Measurements from ENCODE around the gene FBXW7. TPM values are rescaled to one million over a fixed set of nuclear protein-coding genes. Genes with fewer than 3 reads are reported as not detected.

Gene FBXW7
- total and polyA plus RNA-seq, 2 donors from 2014 or later = 5.5 to 64.0 TPM

DNA sequence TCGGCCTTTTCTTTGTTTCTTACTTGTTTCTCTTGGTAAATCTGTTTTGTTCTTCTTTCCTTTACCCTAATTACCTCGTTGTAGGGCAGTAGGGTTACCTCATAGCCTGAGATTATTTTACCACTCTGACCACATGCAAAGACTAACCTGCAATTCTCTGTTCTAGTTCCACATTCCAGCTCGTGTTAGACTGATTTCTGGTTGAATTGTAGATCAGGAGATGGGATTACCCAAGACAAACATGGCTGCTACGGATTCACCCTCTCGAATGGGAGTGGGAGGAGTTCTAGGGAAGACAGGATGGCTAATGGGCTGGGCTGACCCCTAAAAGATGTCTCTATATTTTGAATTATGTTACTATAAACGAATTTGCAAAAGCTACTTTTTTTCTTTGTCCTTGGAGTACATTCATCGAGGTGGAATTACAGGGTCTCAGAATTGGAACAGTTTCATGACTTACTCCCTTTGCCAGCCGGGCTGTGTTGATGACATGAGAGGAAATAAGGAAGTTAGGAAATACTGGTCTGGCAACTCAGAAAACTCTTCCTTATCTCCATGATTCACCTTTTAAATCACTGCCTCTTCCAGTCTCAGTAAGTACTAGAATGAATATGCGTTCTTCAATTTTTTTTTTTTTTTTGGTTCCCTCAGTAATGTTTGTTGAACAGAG, 36.7 kb upstream of the FBXW7 start:
- Histone ChIP-seq H3K9me3 (ENCODE audit: control insufficient read depth in 2 of 3, insufficient read depth in 1 of 3, low read length in 3 of 3) (no peaks in the 10 kb centered on the region), H3K4me3 (ENCODE audit: low read length in 3 of 3) (no peak overlapping the region), H3K36me3 (ENCODE audit: control insufficient read depth in 2 of 3, insufficient read depth in 3 of 3, low read length in 3 of 3) (no peaks in the 10 kb centered on the region), H3K27ac (ENCODE audit: low read depth in 2 of 2, low read length in 2 of 2) (no peak overlapping the region), H3K4me1 (ENCODE audit: control insufficient read depth in 2 of 3, insufficient read depth in 2 of 3, low read depth in 1 of 3, low read length in 3 of 3) (no peaks in the 10 kb centered on the region), H3K9ac (ENCODE audit: low read length in 3 of 3) (no peak overlapping the region), H3K27me3 (ENCODE audit: control insufficient read depth, insufficient read depth, low read length) (no peaks in the 10 kb centered on the region)
- TF ChIP-seq, protein P1, sequence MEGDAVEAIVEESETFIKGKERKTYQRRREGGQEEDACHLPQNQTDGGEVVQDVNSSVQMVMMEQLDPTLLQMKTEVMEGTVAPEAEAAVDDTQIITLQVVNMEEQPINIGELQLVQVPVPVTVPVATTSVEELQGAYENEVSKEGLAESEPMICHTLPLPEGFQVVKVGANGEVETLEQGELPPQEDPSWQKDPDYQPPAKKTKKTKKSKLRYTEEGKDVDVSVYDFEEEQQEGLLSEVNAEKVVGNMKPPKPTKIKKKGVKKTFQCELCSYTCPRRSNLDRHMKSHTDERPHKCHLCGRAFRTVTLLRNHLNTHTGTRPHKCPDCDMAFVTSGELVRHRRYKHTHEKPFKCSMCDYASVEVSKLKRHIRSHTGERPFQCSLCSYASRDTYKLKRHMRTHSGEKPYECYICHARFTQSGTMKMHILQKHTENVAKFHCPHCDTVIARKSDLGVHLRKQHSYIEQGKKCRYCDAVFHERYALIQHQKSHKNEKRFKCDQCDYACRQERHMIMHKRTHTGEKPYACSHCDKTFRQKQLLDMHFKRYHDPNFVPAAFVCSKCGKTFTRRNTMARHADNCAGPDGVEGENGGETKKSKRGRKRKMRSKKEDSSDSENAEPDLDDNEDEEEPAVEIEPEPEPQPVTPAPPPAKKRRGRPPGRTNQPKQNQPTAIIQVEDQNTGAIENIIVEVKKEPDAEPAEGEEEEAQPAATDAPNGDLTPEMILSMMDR (IDR thresholded peaks at IDR 0.05; ENCODE audit: borderline replicate concordance, extremely low read depth, insufficient read depth) = no peak
- intact Hi-C loops (cut with DNase I) = no loop called here
- DNase-seq (no peak), FAIRE-seq (no peak)

- no peak overlapping the region for H3K27ac ChIP-seq (ENCODE audit: low read depth in 2 of 2, low read length in 2 of 2)
- intact Hi-C loops (cut with DNase I) = no loop called here
- DNase-seq = no peak
- H3K27me3 ChIP-seq (ENCODE audit: control insufficient read depth, insufficient read depth, low read length) = no peaks in the 10 kb centered on the region
- H3K4me1 ChIP-seq (ENCODE audit: control insufficient read depth in 2 of 3, insufficient read depth in 2 of 3, low read depth in 1 of 3, low read length in 3 of 3) = no peaks in the 10 kb centered on the region
- no peaks in the 10 kb centered on the region for H3K9me3 ChIP-seq (ENCODE audit: control insufficient read depth in 2 of 3, insufficient read depth in 1 of 3, low read length in 3 of 3)
- H3K36me3 ChIP-seq (ENCODE audit: control insufficient read depth in 2 of 3, insufficient read depth in 3 of 3, low read length in 3 of 3) = no peaks in the 10 kb centered on the region
- FAIRE-seq = no peak
- TF ChIP-seq, protein P1 (IDR thresholded peaks at IDR 0.05; ENCODE audit: borderline replicate concordance, extremely low read depth, insufficient read depth) = no peak
- H3K4me3 ChIP-seq (ENCODE audit: low read length in 3 of 3) = no peak overlapping the region
- no peak overlapping the region for H3K9ac ChIP-seq (ENCODE audit: low read length in 3 of 3)
Observed at GRCh38 chr4:152571770-152572169, 35.9 kb upstream of the FBXW7 start.

GRCh38 chr4:152571296-152571695, 35.4 kb upstream of the FBXW7 start:
- TF ChIP-seq, protein P1 (IDR thresholded peaks at IDR 0.05; ENCODE audit: borderline replicate concordance, extremely low read depth, insufficient read depth) = no peak
- Histone ChIP-seq H3K27me3 (ENCODE audit: control insufficient read depth, insufficient read depth, low read length) (no peaks in the 10 kb centered on the region), H3K9me3 (ENCODE audit: control insufficient read depth in 2 of 3, insufficient read depth in 1 of 3, low read length in 3 of 3) (no peaks in the 10 kb centered on the region), H3K9ac (ENCODE audit: low read length in 3 of 3) (no peak overlapping the region), H3K36me3 (ENCODE audit: control insufficient read depth in 2 of 3, insufficient read depth in 3 of 3, low read length in 3 of 3) (no peaks in the 10 kb centered on the region), H3K4me3 (ENCODE audit: low read length in 3 of 3) (no peak overlapping the region), H3K4me1 (ENCODE audit: control insufficient read depth in 2 of 3, insufficient read depth in 2 of 3, low read depth in 1 of 3, low read length in 3 of 3) (no peaks in the 10 kb centered on the region), H3K27ac (ENCODE audit: low read depth in 2 of 2, low read length in 2 of 2) (no peak overlapping the region)
- no peak for FAIRE-seq
- intact Hi-C loops (cut with DNase I) = no loop called here
- DNase-seq = no peak

GRCh38 chr4:152565333-152565732, 29.4 kb upstream of the FBXW7 start:
- Histone ChIP-seq H3K9ac (ENCODE audit: low read length in 3 of 3) (no peak overlapping the region), H3K27ac (ENCODE audit: low read depth in 2 of 2, low read length in 2 of 2) (no peak overlapping the region), H3K27me3 (ENCODE audit: control insufficient read depth, insufficient read depth, low read length) (no peaks in the 10 kb centered on the region), H3K4me3 (ENCODE audit: low read length in 3 of 3) (no peak overlapping the region), H3K9me3 (ENCODE audit: control insufficient read depth in 2 of 3, insufficient read depth in 1 of 3, low read length in 3 of 3) (no peaks in the 10 kb centered on the region), H3K36me3 (ENCODE audit: control insufficient read depth in 2 of 3, insufficient read depth in 3 of 3, low read length in 3 of 3) (no peaks in the 10 kb centered on the region), H3K4me1 (ENCODE audit: control insufficient read depth in 2 of 3, insufficient read depth in 2 of 3, low read depth in 1 of 3, low read length in 3 of 3) (no peaks in the 10 kb centered on the region)
- intact Hi-C loops (cut with DNase I) = no loop called here
- TF ChIP-seq, protein P1 (IDR thresholded peaks at IDR 0.05; ENCODE audit: borderline replicate concordance, extremely low read depth, insufficient read depth) = no peak
- FAIRE-seq (no peak), DNase-seq (no peak)
